Hematopoietic multipotent progenitor cell (in vitro differentiated cells): ENCODE results near the gene OXSR1. TPM values are rescaled to one million over a fixed set of nuclear protein-coding genes. Genes with fewer than 3 reads are reported as not detected.
A peak's percentile ranks its signal among the peaks of the same experiment; 100 is the strongest.

ENCODE experiments used
- DNase-seq, 3 donors: peaks; one replicate each; pipeline ENCODE4 v3.0.0-alpha.2; 2011 to 2015; ENCODE audit warnings: low read depth in 2 of 3, low spot score in 2 of 3
- small RNA-seq: library from RNA; depleted of rRNA; stranded (forward); fragments of <200 nt; gene quantifications from one replicate; pipeline ENCODE3, GENCODE V24; 2012
- total RNA-seq: library from RNA; depleted of rRNA; stranded (reverse); fragments of >200 nt; gene quantifications from one replicate; pipeline ENCODE4 v1.2.3, GENCODE V29; 2012

The OXSR1 gene
- total RNA-seq, 1 donor = 15.1 TPM

GRCh38 chr3:38297537-38297936 is 132.2 kb downstream of the OXSR1 start:
- no peak for DNase-seq

- peak in 1 of 3 donors; percentile 18 for DNase-seq
Measured at GRCh38 chr3:38297947-38298711, 132.8 kb downstream of the OXSR1 start.

Small RNA genes within 50 kb of the gene (small RNA-seq; reads per million reads assigned to genes)
- not detected for gene RF00019
- not detected for gene RNU6-235P

Other genes starting within 250 kb of the OXSR1 start
- gene VILL, start 174.8 kb upstream of the OXSR1 start, total RNA-seq = 38.5 TPM
- gene PLCD1, start 135.9 kb upstream of the OXSR1 start, total RNA-seq = 12.1 TPM
- 0.54 TPM for gene DLEC1, start 126.3 kb upstream of the OXSR1 start, total RNA-seq
- 43.1 TPM for gene ACAA1, start 28.4 kb upstream of the OXSR1 start, total RNA-seq
- gene MYD88, start 26.9 kb upstream of the OXSR1 start, total RNA-seq = 27.5 TPM
- gene SLC22A13, start 100.3 kb downstream of the OXSR1 start, total RNA-seq = 0.27 TPM
- gene SLC22A14, start 116.8 kb downstream of the OXSR1 start, total RNA-seq = under 0.01 TPM
- gene XYLB, start 181.2 kb downstream of the OXSR1 start, total RNA-seq = 1.9 TPM